Measurements from ENCODE around the gene TMEM106C.

DNA sequence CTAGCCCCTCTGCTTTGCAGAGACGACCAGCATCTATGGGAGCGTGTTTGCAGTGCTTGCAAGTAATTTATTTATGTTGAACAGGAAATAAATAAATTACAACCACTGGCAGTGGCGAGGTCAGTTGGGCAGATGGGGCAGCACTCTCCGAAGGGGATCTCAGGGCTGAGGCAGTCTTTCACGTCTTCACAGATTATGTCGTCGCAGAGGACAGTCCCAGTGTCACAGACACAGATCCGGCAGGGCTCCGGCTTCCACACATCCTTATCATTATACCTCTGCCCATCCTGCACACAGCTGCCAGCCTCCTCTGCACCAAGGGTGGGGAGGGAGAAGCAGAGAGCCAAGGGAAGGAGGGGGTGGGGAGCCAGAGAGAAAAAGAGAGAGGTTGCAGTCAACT, 36.4 kb downstream of the TMEM106C start:
- TF ChIP-seq, protein P1, sequence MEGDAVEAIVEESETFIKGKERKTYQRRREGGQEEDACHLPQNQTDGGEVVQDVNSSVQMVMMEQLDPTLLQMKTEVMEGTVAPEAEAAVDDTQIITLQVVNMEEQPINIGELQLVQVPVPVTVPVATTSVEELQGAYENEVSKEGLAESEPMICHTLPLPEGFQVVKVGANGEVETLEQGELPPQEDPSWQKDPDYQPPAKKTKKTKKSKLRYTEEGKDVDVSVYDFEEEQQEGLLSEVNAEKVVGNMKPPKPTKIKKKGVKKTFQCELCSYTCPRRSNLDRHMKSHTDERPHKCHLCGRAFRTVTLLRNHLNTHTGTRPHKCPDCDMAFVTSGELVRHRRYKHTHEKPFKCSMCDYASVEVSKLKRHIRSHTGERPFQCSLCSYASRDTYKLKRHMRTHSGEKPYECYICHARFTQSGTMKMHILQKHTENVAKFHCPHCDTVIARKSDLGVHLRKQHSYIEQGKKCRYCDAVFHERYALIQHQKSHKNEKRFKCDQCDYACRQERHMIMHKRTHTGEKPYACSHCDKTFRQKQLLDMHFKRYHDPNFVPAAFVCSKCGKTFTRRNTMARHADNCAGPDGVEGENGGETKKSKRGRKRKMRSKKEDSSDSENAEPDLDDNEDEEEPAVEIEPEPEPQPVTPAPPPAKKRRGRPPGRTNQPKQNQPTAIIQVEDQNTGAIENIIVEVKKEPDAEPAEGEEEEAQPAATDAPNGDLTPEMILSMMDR (conservative IDR thresholded peaks at IDR 0.05; ENCODE audit: low read length): no peak
- no peak for TF ChIP-seq EZH2phosphoT487 (IDR thresholded peaks at IDR 0.05; ENCODE audit: borderline replicate concordance)
